Mucosa of descending colon (tissue), 3 donors: ENCODE measurements around the gene ZFP36L1. TPM values are rescaled to one million over a fixed set of nuclear protein-coding genes. Genes with fewer than 3 reads are reported as not detected.

Experiments used
- ATAC-seq: fragments of 200-7000 bp; cut with Tn5 transposase; one replicate; pipeline ENCODE4 v1.9.1; 2020; ENCODE audit warnings: mild to moderate bottlenecking, moderate library complexity
- DNase-seq, 3 donors: peaks; one replicate each; pipeline ENCODE4 v3.0.0-alpha.2; 2020
- H3K36me3 ChIP-seq: fragments of 200-600 bp; one replicate; pipeline ENCODE4 v1.8.0; 2021; ENCODE audit warnings: low read depth, mild to moderate bottlenecking
- H3K4me1 ChIP-seq: fragments of 200-600 bp; one replicate; pipeline ENCODE4 v1.8.0; 2021; ENCODE audit warnings: low read depth, mild to moderate bottlenecking
- H3K4me3 ChIP-seq: fragments of 200-600 bp; one replicate; pipeline ENCODE4 v1.8.0; 2021; ENCODE audit warnings: mild to moderate bottlenecking
- H3K9me3 ChIP-seq: fragments of 200-600 bp; one replicate; pipeline ENCODE4 v1.8.0; 2021; ENCODE audit warnings: mild to moderate bottlenecking
- CTCF ChIP-seq: fragments of 200-600 bp; IDR thresholded peaks from one replicate; pipeline ENCODE4 v1.8.0; 2022; ENCODE audit warnings: antibody characterized with exemption, mild to moderate bottlenecking
- intact Hi-C, 2 donors: fragments of 100-400 bp; cut with DNase I in 1 of 2; cut with micrococcal nuclease in 1 of 2; formaldehyde crosslinking; loops; one replicate each; pipeline versions ENCODE4 v1.11.0 to v1.11.1; 2022; cut with DNase I, micrococcal nuclease
- total RNA-seq, 3 donors: library from RNA; stranded (reverse); fragmentation: NEBNext Ultra II Directional in 2 of 3; extraction: Animal tissue kit (Norgen Biotek cat#: 25700) in 2 of 3; gene quantifications; one replicate each; pipeline versions ENCODE4 v1.2.1 to v1.2.4, GENCODE V29; 2021 to 2023
- donor health status: DM: no; HTN: no; CAD: no; lungs with moderate emphysema.
- donor health status: DM: no; HTN: no; CAD: no.
- donor health status: DM: no; HTN: yes; CAD: no.

Gene ZFP36L1
- total RNA-seq, 3 donors from 2014 or later, result 79.8 to 472 (median 103) TPM

- Histone ChIP-seq H3K9me3 (peaks cover 5% of the 10 kb centered on the region), H3K4me1 (no peaks in the 10 kb centered on the region), H3K4me3 (no peak overlapping the region), H3K36me3 (no peaks in the 10 kb centered on the region)
- intact Hi-C loops, result no loop called here
- TF ChIP-seq CTCF, result no peak
- DNase-seq (no peak), ATAC-seq (no peak)
Observed at GRCh38 chr14:68834816-68835215, 41.9 kb upstream of the ZFP36L1 start.

DNA sequence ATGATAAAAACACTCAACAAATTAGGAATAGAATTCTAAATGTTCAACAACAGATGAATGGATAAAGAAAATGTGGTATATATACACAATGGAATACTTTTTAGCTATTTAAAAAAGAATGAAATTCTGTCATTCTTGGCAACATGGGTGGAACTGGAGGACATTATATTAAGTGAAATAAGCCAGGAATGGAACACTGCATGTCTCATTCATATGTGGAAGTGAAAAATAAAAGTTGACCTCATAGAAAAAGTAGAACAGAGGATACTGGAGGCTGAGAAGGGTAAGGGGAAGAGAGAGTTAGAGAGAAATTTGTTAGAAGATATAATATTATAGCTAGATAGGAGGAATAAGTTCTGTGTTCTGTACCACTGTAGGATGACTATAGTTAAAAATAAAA, 35.8 kb upstream of the ZFP36L1 start:
- no peak for TF ChIP-seq CTCF
- no peak for DNase-seq
- Histone ChIP-seq H3K4me1 (no peaks in the 10 kb centered on the region), H3K4me3 (no peak overlapping the region), H3K9me3 (no peaks in the 10 kb centered on the region), H3K36me3 (no peaks in the 10 kb centered on the region)
- ATAC-seq, result no peak
- intact Hi-C loops, result no loop called here

GRCh38 chr14:68825729-68826128, 32.9 kb upstream of the ZFP36L1 start:
- no peaks in the 10 kb centered on the region for H3K4me1 ChIP-seq
- no peaks in the 10 kb centered on the region for H3K9me3 ChIP-seq
- H3K36me3 ChIP-seq, result no peaks in the 10 kb centered on the region
- TF ChIP-seq CTCF, result no peak
- no peak for DNase-seq
- H3K4me3 ChIP-seq, result no peak overlapping the region
- ATAC-seq, result peak; percentile 11
- intact Hi-C loops, result no loop called here

- intact Hi-C loops, result no loop called here
- peak; percentile 87 to 94 (median 89) for DNase-seq
- Histone ChIP-seq H3K36me3 (no peaks in the 10 kb centered on the region), H3K9me3 (no peaks in the 10 kb centered on the region), H3K4me3 (no peak overlapping the region), H3K4me1 (peaks cover 3% of the 10 kb centered on the region)
- peak; percentile 94 for ATAC-seq
- TF ChIP-seq CTCF, result peak; percentile 81
Observed at GRCh38 chr14:68824517-68825347, 31.9 kb upstream of the ZFP36L1 start.

GRCh38 chr14:68824207-68824516, 31.3 kb upstream of the ZFP36L1 start:
- intact Hi-C loops, result no loop called here
- no peak for TF ChIP-seq CTCF
- H3K4me1 ChIP-seq, result peaks cover 8% of the 10 kb centered on the region
- H3K36me3 ChIP-seq, result no peaks in the 10 kb centered on the region
- no peak overlapping the region for H3K4me3 ChIP-seq
- no peaks in the 10 kb centered on the region for H3K9me3 ChIP-seq
- DNase-seq, result no peak
- ATAC-seq, result no peak
